Transverse colon (tissue), 4 donors: ENCODE measurements around the gene CD28. TPM values are rescaled to one million over a fixed set of nuclear protein-coding genes. Genes with fewer than 3 reads are reported as not detected.

Experiments
- DNase-seq: peaks from one replicate; pipeline ENCODE4 v3.0.0-alpha.2; 2019
- H3K27ac ChIP-seq, 4 donors: fragments of 200-600 bp; sonication (generic); 2 replicates each; pipeline ENCODE4 v1.5.1; 2016 to 2018; ENCODE audit warnings: inconsistent platforms in 4 of 4
- H3K27me3 ChIP-seq: fragments of 200-600 bp; sonication (generic); 2 replicates; pipeline ENCODE4 v1.5.1; 2017; ENCODE audit warnings: inconsistent platforms
- H3K36me3 ChIP-seq, 4 donors: fragments of 200-600 bp; sonication (generic); 2 replicates each; pipeline ENCODE4 v1.5.1; 2017 to 2019; ENCODE audit warnings: inconsistent platforms in 4 of 4
- H3K4me1 ChIP-seq, 4 donors: fragments of 200-600 bp; sonication (generic); 2 replicates each; pipeline ENCODE4 v1.5.1; 2017 to 2020; ENCODE audit warnings: inconsistent platforms in 4 of 4
- H3K4me3 ChIP-seq, 4 donors: fragments of 200-600 bp; sonication (generic); 1 replicate in 1 of 4; 2 replicates in 3 of 4; pipeline versions ENCODE4 v1.5.1 to v1.6.1; 2017 to 2019; ENCODE audit warnings: inconsistent platforms in 4 of 4
- H3K9me3 ChIP-seq, 2 donors: fragments of 200-600 bp; sonication (generic); 2 replicates each; pipeline ENCODE4 v1.5.1; 2017 to 2019; ENCODE audit warnings: inconsistent platforms in 2 of 2
- EP300 ChIP-seq: sonication (generic); formaldehyde crosslinking; IDR thresholded peaks from one replicate; pipeline ENCODE4 v1.6.1; 2017; ENCODE audit warnings: antibody characterized with exemption, low read depth
- POLR2A ChIP-seq: fragments of 450-650 bp; IDR thresholded peaks from one replicate; pipeline ENCODE4 v1.6.1; 2016; ENCODE audit warnings: antibody characterized with exemption, mild to moderate bottlenecking, moderate library complexity
- POLR2AphosphoS5 ChIP-seq, 3 donors: sonication (generic); formaldehyde crosslinking; IDR thresholded peaks; one replicate each; pipeline ENCODE4 v1.6.1; 2016; ENCODE audit warnings: antibody characterized with exemption in 3 of 3
- WGBS, 2 donors: methylation state at CpG; one replicate each; pipeline ENCODE4 v1.1.5; 2018; ENCODE audit warnings: low coverage in 1 of 2; 5-methylcytosine and 5-hydroxymethylcytosine counted together
- in situ Hi-C, 4 donors: fragments of 200-750 bp; cut with MboI; loops; one replicate each; pipeline versions ENCODE4 v1.15.0 to v1.15.1; 2017; ENCODE audit warnings: low sequenced_read_pairs in 3 of 4, low pct_ligation_motif_present in 1 of 4, low pct_unique_long_range_greater_than_20kb in 1 of 4
- intact Hi-C: fragments of 100-400 bp; cut with DNase I; formaldehyde crosslinking; loops from one replicate; pipeline ENCODE4 v1.15.1; 2023; ENCODE audit warnings: low total_unique reads
- total RNA-seq, 4 donors: library from RNA; depleted of rRNA; stranded (reverse); fragments of >200 nt; gene quantifications; one replicate each; pipeline ENCODE4 v1.1.0, GENCODE V29; 2016
- TF ChIP-seq, protein P1 (sequence below), 5 experiments: fragments of 200-600 bp in 3 of 5; fragments of 450-650 bp in 2 of 5; sonication (generic) in 3 of 5; IDR thresholded peaks; 1 replicate in 2 of 5; 2 replicates in 3 of 5; pipeline ENCODE4 v1.5.1; 2016 to 2017; ENCODE audit warnings: antibody characterized with exemption in 5 of 5, inconsistent platforms in 3 of 5, mild to moderate bottlenecking in 2 of 5, moderate library complexity in 1 of 5

The CD28 gene
- total RNA-seq, 4 donors from 2014 or later: 0.68 to 2.4 (median 1.5) TPM; not detected in 1

DNA sequence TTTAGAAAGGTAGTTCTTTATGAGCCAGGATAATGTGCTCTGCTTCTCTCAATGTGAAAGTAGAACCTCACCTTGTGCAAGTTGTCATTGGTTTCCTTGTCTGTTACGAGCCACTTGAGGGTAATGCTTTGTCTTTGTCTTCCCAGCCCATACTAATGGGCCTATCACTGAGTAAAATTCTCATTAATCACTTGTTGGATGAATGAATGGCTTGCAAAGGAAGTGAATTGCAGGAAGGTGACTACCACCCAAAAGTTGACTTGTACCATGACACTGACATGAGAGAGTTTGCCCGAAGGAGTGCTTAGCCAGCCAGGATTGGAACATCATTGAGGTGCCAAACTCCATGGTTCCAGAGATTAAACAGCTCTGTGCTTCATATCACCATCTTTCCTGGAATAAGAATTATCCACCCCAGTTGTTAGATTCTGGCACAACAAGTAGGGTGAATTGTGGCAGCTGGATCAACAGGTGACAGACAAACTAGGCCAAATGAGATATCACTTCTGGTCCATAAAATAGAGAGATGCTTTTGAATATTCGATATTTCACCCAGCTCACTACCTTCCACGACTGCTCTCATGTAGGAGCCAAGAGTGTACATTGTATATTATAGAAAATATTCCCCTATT, 20.5 kb upstream of the CD28 start:
- in situ Hi-C loops (no loop called here), intact Hi-C loops (no loop called here)
- 90 to 100% methylated on average over 2 to 4 of the region's 4 CpGs for WGBS, 2 donors
- no peaks in the 10 kb centered on the region for H3K36me3 ChIP-seq
- peaks cover 0 to 24% (median 6%) of the 10 kb centered on the region in 4 donors for H3K4me1 ChIP-seq
- TF ChIP-seq POLR2AphosphoS5 (IDR thresholded peaks at IDR 0.05) (no peak), EP300 (no peak), POLR2A (no peak)
- TF ChIP-seq, protein P1, sequence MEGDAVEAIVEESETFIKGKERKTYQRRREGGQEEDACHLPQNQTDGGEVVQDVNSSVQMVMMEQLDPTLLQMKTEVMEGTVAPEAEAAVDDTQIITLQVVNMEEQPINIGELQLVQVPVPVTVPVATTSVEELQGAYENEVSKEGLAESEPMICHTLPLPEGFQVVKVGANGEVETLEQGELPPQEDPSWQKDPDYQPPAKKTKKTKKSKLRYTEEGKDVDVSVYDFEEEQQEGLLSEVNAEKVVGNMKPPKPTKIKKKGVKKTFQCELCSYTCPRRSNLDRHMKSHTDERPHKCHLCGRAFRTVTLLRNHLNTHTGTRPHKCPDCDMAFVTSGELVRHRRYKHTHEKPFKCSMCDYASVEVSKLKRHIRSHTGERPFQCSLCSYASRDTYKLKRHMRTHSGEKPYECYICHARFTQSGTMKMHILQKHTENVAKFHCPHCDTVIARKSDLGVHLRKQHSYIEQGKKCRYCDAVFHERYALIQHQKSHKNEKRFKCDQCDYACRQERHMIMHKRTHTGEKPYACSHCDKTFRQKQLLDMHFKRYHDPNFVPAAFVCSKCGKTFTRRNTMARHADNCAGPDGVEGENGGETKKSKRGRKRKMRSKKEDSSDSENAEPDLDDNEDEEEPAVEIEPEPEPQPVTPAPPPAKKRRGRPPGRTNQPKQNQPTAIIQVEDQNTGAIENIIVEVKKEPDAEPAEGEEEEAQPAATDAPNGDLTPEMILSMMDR (IDR thresholded peaks at IDR 0.05): no peak
- DNase-seq: no peak
- peak overlapping the region in 1 of 4 donors; percentile 24 for H3K27ac ChIP-seq
- H3K27me3 ChIP-seq: no peaks in the 10 kb centered on the region
- H3K9me3 ChIP-seq: no peaks in the 10 kb centered on the region
- H3K4me3 ChIP-seq: no peak overlapping the region

DNA sequence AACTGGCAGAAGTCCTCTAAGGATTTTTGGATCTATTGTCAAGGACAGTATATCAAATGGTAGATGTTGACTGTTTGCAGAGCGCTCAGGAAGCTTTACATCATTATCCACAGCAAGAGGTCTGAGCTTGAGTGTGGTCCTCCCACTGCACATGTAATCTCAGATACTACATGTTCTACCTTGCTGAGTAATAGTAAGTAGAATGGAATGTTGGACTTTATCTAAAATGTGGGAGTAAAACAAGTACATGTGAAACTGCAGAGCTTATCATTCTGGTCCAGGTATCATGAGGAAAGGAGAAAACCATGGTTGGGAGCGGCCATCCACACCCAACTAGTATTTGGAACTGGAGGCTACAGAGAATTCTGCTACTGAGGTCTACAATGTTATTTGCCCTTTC, 19.3 kb upstream of the CD28 start:
- in situ Hi-C loops: no loop called here

DNA sequence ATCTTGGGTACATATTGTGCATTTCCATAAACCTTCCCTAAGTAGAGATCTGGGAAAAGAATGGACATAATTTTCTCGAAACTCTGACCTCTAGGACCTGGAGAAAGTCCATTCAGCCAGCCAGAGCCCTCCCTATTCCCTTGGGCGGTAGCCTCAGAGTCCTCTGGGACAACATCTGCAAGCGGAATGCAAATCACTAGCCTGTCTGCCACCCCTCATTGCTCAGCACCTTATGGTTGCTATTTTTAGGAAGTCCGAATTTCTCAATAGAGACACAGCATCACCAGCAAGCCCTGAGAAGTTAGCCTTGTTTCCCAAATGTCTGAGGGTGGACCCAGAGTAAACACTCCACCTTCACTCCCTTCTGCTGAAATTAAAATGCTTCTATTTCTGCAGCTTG, 17.6 kb upstream of the CD28 start:
- Histone ChIP-seq H3K4me1 (peaks cover 0 to 12% (median 3%) of the 10 kb centered on the region in 4 donors), H3K4me3 (no peak overlapping the region), H3K9me3 (no peaks in the 10 kb centered on the region), H3K36me3 (no peaks in the 10 kb centered on the region), H3K27me3 (no peaks in the 10 kb centered on the region), H3K27ac (no peak overlapping the region)
- no peak for TF ChIP-seq POLR2A
- TF ChIP-seq, protein P1 (IDR thresholded peaks at IDR 0.05): no peak
- TF ChIP-seq POLR2AphosphoS5 (IDR thresholded peaks at IDR 0.05): no peak
- no peak for TF ChIP-seq EP300
- WGBS, 2 donors: 61 to 75% methylated on average over 1 to 4 of the region's 4 CpGs
- intact Hi-C loops: no loop called here
- in situ Hi-C loops: no loop called here
- DNase-seq: peak; percentile 23

More for the DNA sequence above, 19.3 kb upstream of the CD28 start:
- Histone ChIP-seq H3K9me3 (no peaks in the 10 kb centered on the region), H3K27me3 (no peaks in the 10 kb centered on the region), H3K4me3 (no peak overlapping the region), H3K4me1 (peaks cover 0 to 16% (median 4%) of the 10 kb centered on the region in 4 donors), H3K36me3 (no peaks in the 10 kb centered on the region), H3K27ac (no peak overlapping the region)
- intact Hi-C loops: no loop called here
- TF ChIP-seq EP300: no peak
- no peak for TF ChIP-seq POLR2AphosphoS5 (IDR thresholded peaks at IDR 0.05)
- TF ChIP-seq, protein P1 (IDR thresholded peaks at IDR 0.05): no peak
- no peak for TF ChIP-seq POLR2A
- WGBS, 2 donors: 80 to 98% methylated on average over 1 to 2 of the region's 2 CpGs
- DNase-seq: no peak

DNA sequence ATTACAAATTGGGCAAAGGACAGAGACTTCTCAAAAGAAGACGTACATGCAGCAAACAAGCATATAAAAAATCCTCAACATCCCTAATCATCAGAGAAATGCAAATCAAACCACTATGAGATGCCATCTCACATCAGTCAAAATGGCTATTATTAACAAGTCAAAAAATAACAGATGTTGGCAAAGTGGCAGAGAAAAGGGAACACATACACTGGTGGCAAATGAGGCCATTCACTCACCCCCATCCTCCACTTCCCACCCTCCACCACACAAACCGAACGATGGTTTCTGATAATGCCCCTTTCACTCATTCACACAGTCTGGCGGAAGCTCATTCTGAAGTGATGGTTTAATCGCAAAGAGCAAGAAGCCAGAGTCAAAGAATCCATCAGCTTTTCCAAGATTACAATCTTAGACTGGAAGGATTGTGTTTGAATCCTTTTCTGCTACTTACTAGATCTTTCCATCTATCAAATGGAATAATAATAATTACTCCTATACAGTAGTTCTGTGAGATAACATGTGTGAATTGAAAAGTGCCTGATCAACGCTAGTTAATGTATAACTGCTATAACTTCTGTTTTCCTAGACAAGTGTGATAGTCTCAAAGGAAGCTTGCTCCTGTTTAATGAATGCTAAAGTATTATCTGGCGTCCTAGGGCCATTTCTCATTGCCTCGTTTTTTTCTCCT, 16.9 kb upstream of the CD28 start:
- in situ Hi-C loops: no loop called here
- intact Hi-C loops: no loop called here

More for the DNA sequence above, 16.9 kb upstream of the CD28 start:
- Histone ChIP-seq H3K36me3 (no peaks in the 10 kb centered on the region), H3K27me3 (no peaks in the 10 kb centered on the region), H3K4me3 (no peak overlapping the region), H3K4me1 (peaks cover 0 to 12% (median 3%) of the 10 kb centered on the region in 4 donors), H3K27ac (no peak overlapping the region), H3K9me3 (no peaks in the 10 kb centered on the region)
- no peak for TF ChIP-seq POLR2AphosphoS5 (IDR thresholded peaks at IDR 0.05)
- WGBS, 2 donors: 57 to 62% methylated on average over 4 to 8 of the region's 8 CpGs
- DNase-seq: no peak
